OCI-LY3 (cell line): ENCODE measurements around the gene NIPAL4.

Experiments
- EZH2phosphoT487 ChIP-seq: fragments of 200-600 bp; shearing (Covaris generic); IDR thresholded peaks from 2 replicates; pipeline ENCODE4 v1.6.1; 2018; ENCODE audit warnings: antibody characterized with exemption, mixed run types, low read depth
- TF ChIP-seq, protein P1 (sequence below): fragments of 200-600, 300-600 bp; sonication (generic); IDR thresholded peaks from 2 replicates; pipeline ENCODE4 v1.5.1; 2014; ENCODE audit warnings: antibody characterized with exemption, low read length, low read depth

DNA sequence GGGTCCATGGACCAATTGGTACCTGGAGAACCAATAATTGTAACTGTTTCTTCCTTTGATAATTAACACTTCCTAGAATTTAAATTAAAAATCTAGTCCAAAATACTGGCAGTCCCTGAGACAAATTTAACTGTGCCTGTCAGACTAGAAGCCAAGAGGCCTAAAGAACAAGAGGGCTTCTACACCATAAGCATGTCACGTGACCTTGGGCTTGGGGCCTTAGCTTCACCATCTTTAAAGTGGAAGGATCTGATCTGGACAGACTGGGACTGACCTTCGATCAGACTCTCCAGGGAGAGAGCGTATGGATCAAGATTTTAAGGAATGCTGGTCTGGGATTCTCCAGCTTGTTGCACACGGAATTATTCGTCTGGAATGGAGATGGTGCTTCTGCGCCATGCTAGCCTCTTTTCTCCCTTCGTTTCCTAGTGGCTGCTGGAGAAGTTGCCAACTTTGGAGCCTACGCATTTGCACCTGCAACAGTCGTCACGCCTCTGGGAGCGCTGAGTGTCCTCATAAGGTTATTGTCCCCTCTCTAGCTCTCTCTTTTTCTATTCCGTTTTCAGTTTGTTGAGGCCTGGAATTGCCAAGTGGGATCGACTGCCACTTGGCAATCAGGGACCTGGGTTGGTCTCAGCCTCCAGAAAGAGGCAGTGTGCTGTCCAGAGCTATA, 8.4 kb downstream of the NIPAL4 start:
- TF ChIP-seq, protein P1, sequence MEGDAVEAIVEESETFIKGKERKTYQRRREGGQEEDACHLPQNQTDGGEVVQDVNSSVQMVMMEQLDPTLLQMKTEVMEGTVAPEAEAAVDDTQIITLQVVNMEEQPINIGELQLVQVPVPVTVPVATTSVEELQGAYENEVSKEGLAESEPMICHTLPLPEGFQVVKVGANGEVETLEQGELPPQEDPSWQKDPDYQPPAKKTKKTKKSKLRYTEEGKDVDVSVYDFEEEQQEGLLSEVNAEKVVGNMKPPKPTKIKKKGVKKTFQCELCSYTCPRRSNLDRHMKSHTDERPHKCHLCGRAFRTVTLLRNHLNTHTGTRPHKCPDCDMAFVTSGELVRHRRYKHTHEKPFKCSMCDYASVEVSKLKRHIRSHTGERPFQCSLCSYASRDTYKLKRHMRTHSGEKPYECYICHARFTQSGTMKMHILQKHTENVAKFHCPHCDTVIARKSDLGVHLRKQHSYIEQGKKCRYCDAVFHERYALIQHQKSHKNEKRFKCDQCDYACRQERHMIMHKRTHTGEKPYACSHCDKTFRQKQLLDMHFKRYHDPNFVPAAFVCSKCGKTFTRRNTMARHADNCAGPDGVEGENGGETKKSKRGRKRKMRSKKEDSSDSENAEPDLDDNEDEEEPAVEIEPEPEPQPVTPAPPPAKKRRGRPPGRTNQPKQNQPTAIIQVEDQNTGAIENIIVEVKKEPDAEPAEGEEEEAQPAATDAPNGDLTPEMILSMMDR, result no peak
- no peak for TF ChIP-seq EZH2phosphoT487
